Stimulated activated CD8-positive, alpha-beta memory T cell treated with anti-CD3 and anti-CD28 coated beads, Interleukin-7, amount 100 ng/mL, for 48 hours (primary cell): ENCODE results near the gene TMEM145.

Experiments used
- DNase-seq, 2 donors: peaks; one replicate each; pipeline ENCODE4 v3.0.0-alpha.2; 2020; ENCODE audit warnings: low read depth in 1 of 2; ENCODE audit errors: extremely low read depth in 1 of 2

The TMEM145 gene

DNA sequence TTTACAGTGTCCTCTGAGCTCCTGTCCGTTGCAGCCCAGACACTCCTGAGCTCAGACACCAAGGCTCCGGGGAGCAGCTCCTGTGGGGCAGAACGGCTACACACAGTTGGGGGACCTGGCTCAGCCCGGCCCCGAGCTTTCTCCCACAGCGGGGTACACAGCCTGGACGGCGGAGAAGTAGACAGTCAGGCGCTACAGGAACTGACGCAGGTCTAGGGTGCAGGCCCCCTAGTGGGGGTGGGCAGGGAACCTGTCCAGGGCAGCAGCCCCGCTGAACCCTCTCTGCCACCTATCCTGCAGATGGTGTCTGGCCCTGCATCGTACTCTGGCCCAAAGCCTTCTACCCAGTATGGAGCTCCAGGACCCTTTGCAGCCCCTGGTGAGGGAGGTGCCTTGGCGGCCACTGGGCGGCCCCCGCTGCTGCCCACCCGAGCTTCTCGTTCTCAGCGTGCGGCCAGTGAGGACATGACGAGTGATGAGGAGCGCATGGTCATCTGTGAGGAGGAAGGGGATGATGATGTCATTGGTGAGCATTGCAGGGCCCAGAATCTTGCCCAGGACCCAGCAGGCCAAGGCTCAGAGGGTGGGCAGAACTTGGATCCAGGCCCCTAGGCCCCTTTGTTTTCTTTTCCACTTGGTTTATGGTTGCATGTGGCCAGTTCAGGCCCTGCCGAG lies 24.1 kb upstream of the TMEM145 start:
- no peak for DNase-seq

- DNase-seq: no peak
These were observed 23.5 kb upstream of the TMEM145 start for GRCh38 chr19:42289556-42290041.

GRCh38 chr19:42290136-42290522 lies 23.0 kb upstream of the TMEM145 start:
- no peak for DNase-seq

DNA sequence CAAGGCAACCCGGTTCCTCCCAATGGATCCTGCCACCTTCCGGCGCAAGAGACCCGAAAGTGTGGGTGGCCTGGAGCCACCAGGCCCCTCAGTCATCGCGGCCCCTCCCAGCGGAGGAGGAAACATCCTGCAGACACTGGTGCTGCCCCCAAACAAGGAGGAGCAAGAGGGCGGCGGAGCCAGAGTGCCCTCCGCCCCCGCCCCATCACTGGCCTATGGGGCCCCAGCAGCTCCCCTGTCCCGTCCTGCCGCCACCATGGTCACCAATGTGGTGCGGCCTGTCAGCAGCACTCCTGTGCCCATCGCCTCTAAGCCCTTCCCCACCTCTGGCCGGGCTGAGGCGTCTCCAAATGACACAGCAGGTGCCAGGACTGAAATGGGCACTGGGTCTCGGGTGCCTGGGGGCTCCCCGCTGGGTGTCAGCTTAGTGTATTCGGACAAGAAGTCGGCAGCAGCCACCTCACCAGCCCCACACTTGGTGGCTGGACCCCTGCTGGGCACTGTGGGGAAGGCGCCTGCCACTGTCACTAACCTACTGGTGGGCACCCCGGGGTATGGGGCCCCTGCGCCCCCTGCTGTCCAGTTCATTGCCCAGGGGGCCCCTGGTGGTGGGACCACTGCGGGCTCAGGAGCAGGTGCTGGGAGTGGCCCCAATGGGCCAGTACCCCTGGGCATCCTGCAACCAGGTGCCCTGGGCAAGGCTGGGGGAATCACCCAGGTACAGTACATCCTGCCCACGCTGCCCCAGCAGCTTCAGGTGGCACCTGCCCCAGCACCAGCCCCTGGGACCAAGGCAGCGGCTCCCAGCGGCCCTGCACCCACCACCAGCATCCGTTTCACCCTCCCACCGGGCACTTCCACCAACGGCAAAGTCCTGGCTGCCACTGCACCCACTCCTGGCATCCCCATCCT lies 22.3 kb upstream of the TMEM145 start:
- DNase-seq: peak in 1 of 2 donors; percentile 32

GRCh38 chr19:42291435-42291810 lies 21.7 kb upstream of the TMEM145 start:
- DNase-seq: no peak

DNA sequence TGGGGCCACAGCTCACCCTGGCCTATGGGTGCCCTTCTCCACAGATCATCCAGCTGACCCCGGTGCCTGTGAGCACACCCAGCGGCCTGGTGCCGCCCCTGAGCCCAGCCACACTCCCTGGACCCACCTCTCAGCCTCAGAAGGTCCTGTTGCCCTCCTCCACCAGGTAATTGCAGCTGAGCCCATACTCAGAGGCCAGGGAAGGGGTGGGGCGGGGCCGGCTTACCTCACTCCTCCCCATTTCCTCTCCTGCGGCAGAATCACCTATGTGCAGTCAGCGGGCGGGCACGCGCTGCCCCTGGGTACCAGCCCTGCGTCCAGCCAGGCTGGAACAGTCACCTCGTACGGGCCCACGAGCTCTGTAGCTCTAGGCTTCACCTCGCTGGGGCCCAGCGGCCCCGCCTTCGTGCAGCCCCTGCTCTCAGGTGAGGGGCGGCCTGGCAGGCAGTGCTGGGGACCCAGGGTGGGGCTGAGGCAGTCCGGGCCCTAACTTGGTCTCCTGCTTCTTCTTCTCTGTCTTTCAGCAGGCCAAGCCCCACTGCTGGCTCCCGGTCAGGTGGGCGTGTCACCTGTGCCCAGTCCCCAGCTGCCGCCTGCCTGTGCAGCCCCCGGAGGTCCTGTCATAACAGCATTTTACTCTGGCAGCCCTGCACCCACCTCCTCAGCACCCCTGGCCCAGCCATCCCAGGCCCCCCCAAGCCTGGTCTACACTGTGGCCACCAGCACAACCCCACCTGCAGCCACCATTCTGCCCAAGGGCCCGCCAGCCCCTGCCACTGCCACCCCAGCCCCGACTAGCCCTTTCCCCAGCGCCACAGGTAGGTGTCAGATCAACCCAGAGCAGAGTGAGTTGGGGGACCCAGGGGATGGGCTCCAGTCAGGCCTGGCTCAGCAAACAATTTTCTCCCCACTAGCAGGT lies 20.8 kb upstream of the TMEM145 start:
- DNase-seq: no peak

DNA sequence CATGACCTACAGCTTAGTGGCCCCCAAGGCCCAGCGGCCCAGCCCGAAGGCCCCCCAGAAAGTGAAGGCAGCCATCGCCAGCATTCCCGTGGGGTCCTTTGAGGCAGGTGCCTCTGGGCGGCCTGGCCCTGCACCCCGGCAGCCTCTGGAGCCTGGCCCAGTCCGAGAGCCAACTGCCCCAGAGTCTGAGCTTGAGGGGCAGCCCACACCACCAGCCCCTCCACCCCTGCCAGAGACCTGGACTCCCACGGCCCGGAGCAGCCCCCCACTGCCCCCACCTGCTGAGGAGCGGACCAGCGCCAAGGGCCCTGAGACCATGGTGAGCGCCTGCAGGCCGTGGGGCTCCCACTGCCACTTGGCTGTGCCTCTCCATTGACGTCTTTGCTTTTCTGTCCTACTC lies 20.1 kb upstream of the TMEM145 start:
- DNase-seq: no peak

GRCh38 chr19:42293540-42293939 lies 19.6 kb upstream of the TMEM145 start:
- no peak for DNase-seq

DNA sequence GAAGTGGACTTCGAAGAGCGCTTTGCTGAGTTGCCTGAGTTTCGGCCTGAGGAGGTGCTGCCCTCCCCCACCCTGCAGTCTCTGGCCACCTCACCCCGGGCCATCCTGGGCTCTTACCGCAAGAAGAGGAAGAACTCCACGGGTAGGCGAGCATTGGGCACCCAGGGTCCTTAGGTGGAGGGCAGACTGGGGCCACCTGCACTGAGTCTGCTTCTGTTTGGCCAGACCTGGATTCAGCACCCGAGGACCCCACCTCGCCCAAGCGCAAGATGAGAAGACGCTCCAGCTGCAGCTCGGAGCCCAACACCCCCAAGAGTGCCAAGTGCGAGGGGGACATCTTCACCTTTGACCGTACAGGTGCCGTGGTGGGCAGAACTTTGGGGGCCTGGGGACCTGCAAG lies 19.2 kb upstream of the TMEM145 start:
- DNase-seq: no peak

GRCh38 chr19:42294471-42295137 lies 18.5 kb upstream of the TMEM145 start:
- no peak for DNase-seq

- DNase-seq: no peak
These were observed 17.8 kb upstream of the TMEM145 start for GRCh38 chr19:42295342-42295741.

- DNase-seq: peak; percentile 76 to 77
These were observed 17.1 kb upstream of the TMEM145 start for GRCh38 chr19:42295831-42296525.

DNA sequence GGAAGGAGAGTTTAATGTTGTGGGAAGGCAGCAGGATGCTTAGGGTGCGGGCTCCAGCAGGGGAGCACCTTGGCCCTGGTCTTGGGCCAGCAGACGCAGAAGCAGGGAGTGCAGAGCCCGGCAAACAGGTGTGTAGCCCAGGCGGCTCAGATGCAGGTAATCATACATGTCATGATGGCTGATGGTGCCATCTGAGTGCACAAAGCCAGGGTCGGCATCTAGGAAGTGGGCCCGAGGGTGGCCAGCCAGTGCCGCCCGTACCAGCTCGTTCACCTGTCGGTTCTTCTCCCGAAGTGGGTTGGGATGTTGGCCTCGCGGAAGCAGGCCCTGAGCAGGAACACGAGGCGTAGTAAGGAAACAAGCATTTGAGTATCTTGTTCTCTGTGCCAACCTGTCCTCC lies 16.1 kb upstream of the TMEM145 start:
- no peak for DNase-seq

DNA sequence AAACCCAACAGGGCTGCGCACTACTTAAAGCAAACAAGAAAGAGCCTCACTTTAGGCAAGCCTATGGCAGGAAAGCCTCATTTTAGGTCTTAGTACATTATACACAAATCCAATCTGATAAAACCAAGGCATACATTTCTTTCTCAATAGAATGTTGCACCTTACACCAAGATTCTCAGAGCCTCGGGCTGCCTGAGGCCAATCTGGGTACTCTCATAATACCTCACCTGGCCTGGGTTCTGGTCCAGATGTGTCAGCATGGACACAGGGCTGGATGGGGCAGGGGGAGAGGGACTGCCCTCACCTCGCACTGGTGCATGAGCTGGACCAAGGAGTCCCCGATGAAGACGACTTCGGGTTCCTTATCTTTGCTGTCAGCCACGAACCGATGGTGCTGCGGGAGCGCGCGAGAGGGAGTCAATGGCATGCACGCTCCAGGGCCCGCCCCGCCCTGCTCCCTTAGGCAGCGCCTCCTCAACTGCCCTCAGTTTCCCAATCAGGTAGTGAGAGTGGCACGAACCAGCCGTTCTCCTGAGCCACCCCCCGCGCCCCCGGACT lies 11.4 kb upstream of the TMEM145 start, which contains the start of gene PRR19:
Gene PRR19 (plus strand): TSS at position 487 of the 558 bp plus-strand sequence. CDS start 7,453 bp downstream, outside the sequence.
- DNase-seq: no peak

GRCh38 chr19:42303101-42303464 lies 10.0 kb upstream of the TMEM145 start:
- DNase-seq: no peak

- no peak for DNase-seq
These were observed 9.2 kb upstream of the TMEM145 start for GRCh38 chr19:42303876-42304275.

DNA sequence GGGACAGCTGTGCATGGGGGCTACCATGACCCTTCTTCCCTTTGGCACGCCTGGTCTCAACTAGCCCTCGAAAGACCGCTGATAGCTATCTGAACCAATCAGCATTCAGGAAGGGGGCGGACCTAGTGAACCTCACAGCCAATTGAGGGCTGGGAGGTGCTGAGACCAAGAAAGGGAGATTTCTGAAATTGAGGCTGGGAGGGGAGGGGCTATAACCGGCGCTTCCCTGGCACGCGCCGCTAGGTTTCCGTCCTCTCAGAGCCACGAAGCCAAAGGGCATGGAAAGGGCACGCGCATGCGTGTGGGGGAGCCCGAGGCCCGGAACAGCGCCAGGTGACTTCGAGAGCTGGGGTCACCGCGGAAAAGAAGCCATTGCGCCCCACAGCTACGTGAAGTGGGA lies 6.5 kb upstream of the TMEM145 start:
- no peak for DNase-seq

DNA sequence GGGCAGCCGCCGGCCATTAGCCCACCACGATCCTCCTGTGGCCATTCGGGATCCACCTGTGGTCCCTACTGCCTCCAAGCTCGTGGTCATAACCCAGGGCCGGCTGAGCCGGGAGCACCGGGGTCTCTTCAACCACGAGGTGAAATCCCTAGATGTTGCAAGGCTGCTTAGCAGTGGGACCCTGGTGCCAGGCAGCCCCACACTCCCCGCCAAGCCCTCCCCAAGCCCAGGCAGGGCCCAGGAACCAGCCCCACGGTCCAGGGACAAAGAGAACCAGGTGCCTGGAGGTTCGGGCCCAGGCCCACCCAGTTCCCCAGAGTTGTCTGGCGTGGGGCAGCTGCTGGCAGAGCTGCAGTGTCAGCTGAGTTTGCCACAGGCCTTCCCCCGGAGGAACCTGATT lies 3.4 kb upstream of the TMEM145 start:
- no peak for DNase-seq

DNA sequence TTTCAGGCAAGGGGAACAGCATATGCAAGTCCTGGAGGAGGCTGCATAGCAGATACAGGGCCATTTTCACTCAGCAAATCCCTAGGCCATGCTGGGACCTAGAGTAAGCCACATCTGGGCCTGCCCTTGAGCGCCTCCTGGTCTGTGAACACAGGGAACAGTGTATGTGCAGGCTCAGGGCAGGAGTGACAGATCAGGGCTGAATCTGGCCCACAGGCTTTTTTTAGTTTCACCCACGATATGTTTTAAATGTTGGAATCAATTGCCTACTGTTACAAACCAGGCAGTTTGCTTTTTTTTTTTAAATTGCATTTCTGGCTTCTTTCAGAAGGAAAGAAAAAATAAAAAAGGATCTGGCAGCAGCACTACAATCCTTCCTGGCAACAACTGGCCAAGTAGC lies 1.5 kb upstream of the TMEM145 start:
- no peak for DNase-seq

- DNase-seq: no peak
These were observed 739 bp upstream of the TMEM145 start for GRCh38 chr19:42312370-42312769.
